H1 (cell line): ENCODE measurements around the gene IQGAP3.

Source experiments
- EP300 ChIP-seq, 2 experiments: IDR thresholded peaks; 1 replicate in 1 of 2; 2 replicates in 1 of 2; pipeline ENCODE4 v1.6.1; 2011 to 2012; ENCODE audit warnings: low read depth in 2 of 2, low read length in 2 of 2, mild to moderate bottlenecking in 2 of 2, borderline replicate concordance in 1 of 2, inconsistent platforms in 1 of 2, moderate library complexity in 1 of 2
- FOSL1 ChIP-seq: IDR thresholded peaks from 2 replicates; pipeline ENCODE4 v1.6.1; 2011; ENCODE audit warnings: mild to moderate bottlenecking, low read depth, low read length, moderate library complexity; ENCODE audit not compliant: insufficient read depth
- GABPA ChIP-seq: IDR thresholded peaks from 2 replicates; pipeline ENCODE4 v1.6.1; 2011; ENCODE audit warnings: mild to moderate bottlenecking, low read length, moderate library complexity, borderline replicate concordance; ENCODE audit not compliant: insufficient read depth
- PHF8 ChIP-seq: fragments of 200-600 bp; sonication (generic); conservative IDR thresholded peaks from 2 replicates; pipeline ENCODE4 v1.7.1; 2012; ENCODE audit warnings: low read depth, mild to moderate bottlenecking, inconsistent platforms, low read length, moderate library complexity
- POLR2AphosphoS5 ChIP-seq: IDR thresholded peaks from 2 replicates; pipeline ENCODE4 v1.6.1; 2011; ENCODE audit warnings: low read depth, low read length
- RAD21 ChIP-seq, 2 experiments: IDR thresholded peaks in 1 of 2; conservative IDR thresholded peaks in 1 of 2; 2 replicates each; pipeline ENCODE4 v1.6.1; 2011; ENCODE audit warnings: low read depth in 2 of 2, low read length in 2 of 2, improper control_type of control experiment in 1 of 2, inconsistent platforms in 1 of 2, mild to moderate bottlenecking in 1 of 2, moderate library complexity in 1 of 2
- SIN3A ChIP-seq, 2 experiments: IDR thresholded peaks in 1 of 2; conservative IDR thresholded peaks in 1 of 2; 2 replicates each; pipeline ENCODE4 v1.6.1; 2011 to 2012; ENCODE audit warnings: low read length in 2 of 2, improper control_type of control experiment in 1 of 2, low read depth in 1 of 2, mild to moderate bottlenecking in 1 of 2
- TAF1 ChIP-seq: IDR thresholded peaks from 2 replicates; pipeline ENCODE4 v1.6.1; 2011; ENCODE audit warnings: mild to moderate bottlenecking, low read depth, low read length
- TCF12 ChIP-seq: IDR thresholded peaks from 2 replicates; pipeline ENCODE4 v1.6.1; 2011; ENCODE audit warnings: low read depth, mild to moderate bottlenecking, low read length
- YY1 ChIP-seq: IDR thresholded peaks from 2 replicates; pipeline ENCODE4 v1.6.1; 2011; ENCODE audit warnings: low read depth, mild to moderate bottlenecking, low read length
- ZNF274 ChIP-seq: IDR thresholded peaks from 2 replicates; pipeline ENCODE4 v1.7.0; 2012; ENCODE audit warnings: low read length, borderline replicate concordance; ENCODE audit errors: extremely low read depth
- TF ChIP-seq, protein P1 (sequence below), 3 experiments: IDR thresholded peaks; 1 replicate in 2 of 3; 2 replicates in 1 of 3; pipeline versions ENCODE4 v1.5.1 to v1.6.1; 2011; ENCODE audit warnings: low read length in 3 of 3, mild to moderate bottlenecking in 3 of 3, inconsistent platforms in 2 of 3, low read depth in 1 of 3, moderate library complexity in 1 of 3; ENCODE audit not compliant: insufficient read depth in 1 of 3; ENCODE audit errors: control extremely low read depth in 1 of 3
- TF ChIP-seq, protein P2 (sequence below): IDR thresholded peaks from 2 replicates; pipeline ENCODE4 v1.6.1; 2012; ENCODE audit warnings: low read length, inconsistent platforms
- TF ChIP-seq, protein P3 (sequence below): IDR thresholded peaks from 2 replicates; pipeline ENCODE4 v1.6.1; 2011; ENCODE audit warnings: low read length, improper control_type of control experiment

DNA sequence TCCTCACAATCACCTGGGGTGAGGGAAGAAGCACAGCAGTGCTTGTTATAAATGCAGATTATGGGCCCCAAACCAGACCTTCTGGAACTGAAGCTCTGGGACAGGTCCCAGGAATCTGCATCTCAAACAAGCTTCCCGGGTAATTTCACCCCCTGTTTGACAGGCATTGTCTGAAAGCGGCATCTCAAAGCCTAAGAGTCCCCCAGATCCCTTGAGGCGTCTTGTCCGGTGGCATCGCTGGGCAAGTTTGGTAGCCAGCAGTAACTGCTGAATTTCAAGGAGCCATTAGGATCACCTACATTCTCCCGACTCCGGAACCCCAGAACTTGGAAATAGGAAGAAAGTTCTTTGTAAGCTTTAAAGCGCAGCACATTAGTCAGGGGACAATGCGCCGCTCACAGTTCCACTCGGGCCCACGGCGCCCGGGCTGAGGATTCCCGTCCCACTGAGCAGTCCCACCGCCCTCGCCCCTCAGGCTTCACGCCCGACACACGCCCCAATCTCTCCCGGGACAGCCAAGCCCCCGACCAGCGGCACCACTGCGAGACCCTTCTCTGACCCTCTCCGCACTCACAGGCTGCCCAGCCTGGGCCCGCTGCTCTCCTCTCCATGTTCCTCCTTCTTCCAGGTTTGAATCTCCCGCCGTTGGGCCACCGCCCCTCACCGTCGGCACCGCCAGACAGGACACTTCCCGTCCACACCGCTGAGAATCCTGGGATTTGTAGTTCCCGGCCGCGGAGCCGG is at the start of gene IQGAP3:
- TF ChIP-seq RAD21 (IDR thresholded peaks at IDR 0.05 in 1 of 2, conservative IDR thresholded peaks at IDR 0.05 in 1 of 2; ENCODE audit: low read depth in 2 of 2, low read length in 2 of 2) (no peak), SIN3A (conservative IDR thresholded peaks at IDR 0.05 in 1 of 2, IDR thresholded peaks at IDR 0.05 in 1 of 2; ENCODE audit: low read depth in 1 of 2, low read length in 2 of 2) (peak; percentile 80 to 99; a peak in 3 of 4 replicates), GABPA (peak; percentile 78; the same call in 1 of the 2 replicates), TAF1 (no peak), PHF8 (peak; percentile 59), YY1 (no peak), ZNF274 (no peak), TCF12 (no peak), EP300 (IDR thresholded peaks at IDR 0.05; ENCODE audit: borderline replicate concordance in 1 of 2, low read depth in 2 of 2, low read length in 2 of 2) (no peak), POLR2AphosphoS5 (no peak), FOSL1 (no peak)
- TF ChIP-seq, protein P1, sequence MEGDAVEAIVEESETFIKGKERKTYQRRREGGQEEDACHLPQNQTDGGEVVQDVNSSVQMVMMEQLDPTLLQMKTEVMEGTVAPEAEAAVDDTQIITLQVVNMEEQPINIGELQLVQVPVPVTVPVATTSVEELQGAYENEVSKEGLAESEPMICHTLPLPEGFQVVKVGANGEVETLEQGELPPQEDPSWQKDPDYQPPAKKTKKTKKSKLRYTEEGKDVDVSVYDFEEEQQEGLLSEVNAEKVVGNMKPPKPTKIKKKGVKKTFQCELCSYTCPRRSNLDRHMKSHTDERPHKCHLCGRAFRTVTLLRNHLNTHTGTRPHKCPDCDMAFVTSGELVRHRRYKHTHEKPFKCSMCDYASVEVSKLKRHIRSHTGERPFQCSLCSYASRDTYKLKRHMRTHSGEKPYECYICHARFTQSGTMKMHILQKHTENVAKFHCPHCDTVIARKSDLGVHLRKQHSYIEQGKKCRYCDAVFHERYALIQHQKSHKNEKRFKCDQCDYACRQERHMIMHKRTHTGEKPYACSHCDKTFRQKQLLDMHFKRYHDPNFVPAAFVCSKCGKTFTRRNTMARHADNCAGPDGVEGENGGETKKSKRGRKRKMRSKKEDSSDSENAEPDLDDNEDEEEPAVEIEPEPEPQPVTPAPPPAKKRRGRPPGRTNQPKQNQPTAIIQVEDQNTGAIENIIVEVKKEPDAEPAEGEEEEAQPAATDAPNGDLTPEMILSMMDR (IDR thresholded peaks at IDR 0.05; ENCODE audit: control extremely low read depth in 1 of 3, insufficient read depth in 1 of 3, low read depth in 1 of 3, low read length in 3 of 3), result no peak
- TF ChIP-seq, protein P2, sequence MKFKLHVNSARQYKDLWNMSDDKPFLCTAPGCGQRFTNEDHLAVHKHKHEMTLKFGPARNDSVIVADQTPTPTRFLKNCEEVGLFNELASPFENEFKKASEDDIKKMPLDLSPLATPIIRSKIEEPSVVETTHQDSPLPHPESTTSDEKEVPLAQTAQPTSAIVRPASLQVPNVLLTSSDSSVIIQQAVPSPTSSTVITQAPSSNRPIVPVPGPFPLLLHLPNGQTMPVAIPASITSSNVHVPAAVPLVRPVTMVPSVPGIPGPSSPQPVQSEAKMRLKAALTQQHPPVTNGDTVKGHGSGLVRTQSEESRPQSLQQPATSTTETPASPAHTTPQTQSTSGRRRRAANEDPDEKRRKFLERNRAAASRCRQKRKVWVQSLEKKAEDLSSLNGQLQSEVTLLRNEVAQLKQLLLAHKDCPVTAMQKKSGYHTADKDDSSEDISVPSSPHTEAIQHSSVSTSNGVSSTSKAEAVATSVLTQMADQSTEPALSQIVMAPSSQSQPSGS, result no peak
- TF ChIP-seq, protein P3, sequence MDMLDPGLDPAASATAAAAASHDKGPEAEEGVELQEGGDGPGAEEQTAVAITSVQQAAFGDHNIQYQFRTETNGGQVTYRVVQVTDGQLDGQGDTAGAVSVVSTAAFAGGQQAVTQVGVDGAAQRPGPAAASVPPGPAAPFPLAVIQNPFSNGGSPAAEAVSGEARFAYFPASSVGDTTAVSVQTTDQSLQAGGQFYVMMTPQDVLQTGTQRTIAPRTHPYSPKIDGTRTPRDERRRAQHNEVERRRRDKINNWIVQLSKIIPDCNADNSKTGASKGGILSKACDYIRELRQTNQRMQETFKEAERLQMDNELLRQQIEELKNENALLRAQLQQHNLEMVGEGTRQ, result no peak
